H9 (cell line): ENCODE data around the gene C3orf49. TPM values are rescaled to one million over a fixed set of nuclear protein-coding genes. Genes with fewer than 3 reads are reported as not detected.

Experiments
- DNase-seq: peaks from one replicate; pipeline ENCODE4 v3.0.0-alpha.2; 2017
- H2AFZ ChIP-seq: one replicate; pipeline ENCODE4 v1.6.1; 2013; ENCODE audit warnings: mild to moderate bottlenecking, low read length, control low read depth, moderate library complexity
- H2AK5ac ChIP-seq: 2 replicates; pipeline ENCODE4 v1.6.1; 2013; ENCODE audit warnings: low read length, control low read depth, mixed read lengths; ENCODE audit not compliant: insufficient read length
- H2BK120ac ChIP-seq: one replicate; pipeline ENCODE4 v1.6.1; 2013; ENCODE audit warnings: low read depth, mild to moderate bottlenecking, low read length, control low read depth, inconsistent platforms; ENCODE audit not compliant: poor library complexity, severe bottlenecking
- H2BK12ac ChIP-seq: 2 replicates; pipeline ENCODE4 v1.6.1; 2013; ENCODE audit warnings: low read length, control low read depth, mixed read lengths, low read depth; ENCODE audit not compliant: insufficient read length
- H2BK15ac ChIP-seq: 2 replicates; pipeline ENCODE4 v1.6.1; 2013; ENCODE audit warnings: low read depth, low read length, control low read depth
- H2BK20ac ChIP-seq: one replicate; pipeline ENCODE4 v1.6.1; 2013; ENCODE audit warnings: low read depth, mild to moderate bottlenecking, low read length, control low read depth, inconsistent platforms; ENCODE audit not compliant: poor library complexity, severe bottlenecking
- H2BK5ac ChIP-seq: 2 replicates; pipeline ENCODE4 v1.6.1; 2013; ENCODE audit warnings: low read length, control low read depth, mixed read lengths; ENCODE audit not compliant: insufficient read length
- H3K14ac ChIP-seq: 2 replicates; pipeline ENCODE4 v1.6.1; 2013; ENCODE audit warnings: low read length, control low read depth; ENCODE audit not compliant: insufficient read depth
- H3K18ac ChIP-seq: 2 replicates; pipeline ENCODE4 v1.6.1; 2013; ENCODE audit warnings: low read depth, mild to moderate bottlenecking, mixed read lengths, low read length, control low read depth; ENCODE audit not compliant: insufficient read length
- H3K23ac ChIP-seq: 2 replicates; pipeline ENCODE4 v1.6.1; 2013; ENCODE audit warnings: low read length, control low read depth, mixed read lengths, low read depth; ENCODE audit not compliant: insufficient read length
- H3K23me2 ChIP-seq: 2 replicates; pipeline ENCODE4 v1.6.1; 2013; ENCODE audit warnings: low read depth, mild to moderate bottlenecking, mixed read lengths, low read length, control low read depth; ENCODE audit not compliant: insufficient read length, poor library complexity, severe bottlenecking
- H3K27ac ChIP-seq: 2 replicates; pipeline ENCODE4 v1.5.1; 2013; ENCODE audit warnings: low read length, control low read depth, mixed read lengths, low read depth; ENCODE audit not compliant: insufficient read length
- H3K27me3 ChIP-seq: 2 replicates; pipeline ENCODE4 v1.6.1; 2013; ENCODE audit warnings: low read length, control low read depth, inconsistent platforms; ENCODE audit not compliant: insufficient read depth
- H3K4ac ChIP-seq: 2 replicates; pipeline ENCODE4 v1.6.1; 2013; ENCODE audit warnings: low read depth, mild to moderate bottlenecking, control low read depth, inconsistent platforms, low read length, moderate library complexity
- H3K4me1 ChIP-seq: 2 replicates; pipeline ENCODE4 v1.6.1; 2013; ENCODE audit warnings: low read length, control low read depth, inconsistent platforms; ENCODE audit not compliant: insufficient read depth
- H3K4me2 ChIP-seq: 2 replicates; pipeline ENCODE4 v1.6.1; 2013; ENCODE audit warnings: low read length, control low read depth, mixed read lengths; ENCODE audit not compliant: insufficient read length, insufficient read depth
- H3K56ac ChIP-seq: 2 replicates; pipeline ENCODE4 v1.6.1; 2013; ENCODE audit warnings: low read depth, mild to moderate bottlenecking, mixed read lengths, low read length, control low read depth; ENCODE audit not compliant: insufficient read length
- H3K79me1 ChIP-seq: 2 replicates; pipeline ENCODE4 v1.6.1; 2013; ENCODE audit warnings: low read depth, mild to moderate bottlenecking, moderate library complexity, low read length, control low read depth, inconsistent platforms; ENCODE audit not compliant: insufficient read depth, poor library complexity, severe bottlenecking
- H3K79me2 ChIP-seq: 2 replicates; pipeline ENCODE4 v1.6.1; 2013; ENCODE audit warnings: low read length, control low read depth, inconsistent platforms; ENCODE audit not compliant: insufficient read depth
- H3K9ac ChIP-seq: 2 replicates; pipeline ENCODE4 v1.6.1; 2013; ENCODE audit warnings: low read length, control low read depth, mixed read lengths; ENCODE audit not compliant: insufficient read length; ENCODE audit errors: extremely low read depth
- H3K9me3 ChIP-seq: one replicate; pipeline ENCODE4 v1.6.1; 2013; ENCODE audit warnings: low read depth, low read length, inconsistent platforms; ENCODE audit not compliant: control insufficient read depth
- H3T11ph ChIP-seq: one replicate; pipeline ENCODE4 v1.6.1; 2013; ENCODE audit warnings: mild to moderate bottlenecking, low read length, control low read depth, inconsistent platforms
- H4K20me1 ChIP-seq: one replicate; pipeline ENCODE4 v1.6.1; 2013; ENCODE audit not compliant: control insufficient read depth, insufficient read length, insufficient read depth
- H4K5ac ChIP-seq: 2 replicates; pipeline ENCODE4 v1.6.1; 2013; ENCODE audit warnings: low read depth, mild to moderate bottlenecking, mixed read lengths, low read length, control low read depth; ENCODE audit not compliant: insufficient read length
- H4K8ac ChIP-seq: replicated peaks from 2 replicates; pipeline ENCODE4 v1.6.1; 2013; ENCODE audit warnings: low read length, control low read depth, mixed read lengths, low read depth; ENCODE audit not compliant: insufficient read length
- H4K91ac ChIP-seq: 2 replicates; pipeline ENCODE4 v1.6.1; 2013; ENCODE audit warnings: low read depth, mild to moderate bottlenecking, moderate library complexity, mixed read lengths, low read length, control low read depth; ENCODE audit not compliant: insufficient read length
- H3K27ac Mint-ChIP-seq, 3 experiments: 2 replicates in 2 of 3; 3 replicates in 1 of 3; pipeline ENCODE4 v1.8.0; 2020 to 2021; ENCODE audit warnings: mixed read lengths in 3 of 3, mild to moderate bottlenecking in 1 of 3, moderate library complexity in 1 of 3
- H3K27me3 Mint-ChIP-seq: 2 replicates; pipeline ENCODE4 v1.8.0; 2021; ENCODE audit warnings: low read depth, mild to moderate bottlenecking, moderate library complexity, mixed read lengths
- H3K36me3 Mint-ChIP-seq, 3 experiments: 2 replicates in 2 of 3; 3 replicates in 1 of 3; pipeline ENCODE4 v1.8.0; 2020 to 2021; ENCODE audit warnings: low read depth in 3 of 3, mixed read lengths in 3 of 3; ENCODE audit not compliant: insufficient read depth in 1 of 3
- H3K4me1 Mint-ChIP-seq, 2 experiments: 2 replicates each; pipeline ENCODE4 v1.8.0; 2020; ENCODE audit warnings: mixed read lengths in 2 of 2
- H3K4me3 Mint-ChIP-seq, 2 experiments: 2 replicates in 1 of 2; 3 replicates in 1 of 2; pipeline ENCODE4 v1.8.0; 2020 to 2021; ENCODE audit warnings: mild to moderate bottlenecking in 2 of 2, mixed read lengths in 2 of 2, moderate library complexity in 1 of 2
- H3K9me3 Mint-ChIP-seq, 2 experiments: 2 replicates in 1 of 2; 3 replicates in 1 of 2; pipeline ENCODE4 v1.8.0; 2020; ENCODE audit warnings: mild to moderate bottlenecking in 2 of 2, mixed read lengths in 2 of 2, moderate library complexity in 1 of 2
- CTCF ChIP-seq: fragments of 200-600 bp; sonication (generic); conservative IDR thresholded peaks from 3 replicates; pipeline ENCODE4 v1.8.0; 2021; ENCODE audit warnings: antibody characterized with exemption, mild to moderate bottlenecking
- WGBS: extraction: QIAGEN DNeasy Blood & Tissue Kit; methylation state at CpG from one replicate; pipeline ENCODE4 v1.1.7; 2013; ENCODE audit warnings: missing lambda C conversion rate, low lambda C conversion rate, mixed read lengths; ENCODE audit not compliant: insufficient read length; ENCODE audit errors: extremely low coverage; 5-methylcytosine and 5-hydroxymethylcytosine counted together
- total RNA-seq: library from RNA; stranded (reverse); gene quantifications from 2 replicates; pipeline ENCODE4 v1.2.1, GENCODE V29; 2021

The C3orf49 gene
- total RNA-seq, 1 experiment from 2014 or later: not detected

GRCh38 chr3:63861306-63861705 is 42.2 kb downstream of the C3orf49 start:
- Histone ChIP-seq H2AFZ (no peak overlapping the region), H3K4me1 (0 out of 2 replicates have a peak, but pooled peaks cover 2% of the 10 kb centered on the region), H4K5ac (no peak overlapping the region), H3K27ac (no peak overlapping the region), H3K23ac (no peak overlapping the region), H2BK20ac (no peak overlapping the region), H4K8ac (no peak overlapping the region), H2BK120ac (no peak overlapping the region), H3K23me2 (peaks cover 16% of the 10 kb centered on the region), H3K79me1 (no peaks in the 10 kb centered on the region), H3K27me3 (no peaks in the 10 kb centered on the region), H4K91ac (no peak overlapping the region), H3T11ph (no peak overlapping the region), H3K14ac (no peak overlapping the region), H3K18ac (no peak overlapping the region), H2BK15ac (no peak overlapping the region), H3K56ac (no peak overlapping the region), H3K79me2 (no peaks in the 10 kb centered on the region; the same call in 1 of the 2 replicates), H3K4ac (no peak overlapping the region), H2BK12ac (no peak overlapping the region), H3K9ac (no peak overlapping the region), H3K4me2 (no peak overlapping the region), H2AK5ac (no peak overlapping the region), H3K9me3 (no peaks in the 10 kb centered on the region), H4K20me1 (no peaks in the 10 kb centered on the region), H2BK5ac (no peak overlapping the region)
- peak; percentile 54 for DNase-seq
- H3K9me3 Mint-ChIP-seq: no peaks in the 10 kb centered on the region
- peaks cover 65 to 66% of the 10 kb centered on the region in 2 experiments for H3K4me1 Mint-ChIP-seq
- TF ChIP-seq CTCF: no peak
- peaks cover 1% of the 10 kb centered on the region; the same call in 1 of the 2 replicates for H3K27me3 Mint-ChIP-seq
- no CpG with 5 or more reads among the region's 5 CpGs for WGBS
- H3K27ac Mint-ChIP-seq: peak overlapping the region in 1 of 3 experiments; percentile 41; a peak in 2 of 7 replicates
- H3K36me3 Mint-ChIP-seq: peaks cover 0 to 8% (median 7%) of the 10 kb centered on the region in 3 experiments; a peak in 6 of 7 replicates
- H3K4me3 Mint-ChIP-seq: peak overlapping the region in 1 of 2 experiments; percentile 12; a peak in 2 of 5 replicates
